Activated naive CD8-positive, alpha-beta T cell treated with anti-CD3 and anti-CD28 coated beads, Interleukin-2, amount 50 U/mL, for 24 hours (primary cell): ENCODE data around the gene NCEH1.
A peak's percentile ranks its signal among the peaks of the same experiment; 100 is the strongest.

Experiments used
- ATAC-seq: fragments of 150-1000 bp; cut with Tn5 transposase; one replicate; pipeline ENCODE4 v1.10.0; 2021
- DNase-seq: peaks from one replicate; pipeline ENCODE4 v3.0.0; 2021
- H3K27ac Mint-ChIP-seq: one replicate; pipeline ENCODE4 v1.8.0; 2021; ENCODE audit warnings: mild to moderate bottlenecking, mixed read lengths
- H3K27me3 Mint-ChIP-seq: one replicate; pipeline ENCODE4 v1.8.0; 2021; ENCODE audit warnings: mixed read lengths
- H3K36me3 Mint-ChIP-seq: one replicate; pipeline ENCODE4 v1.8.0; 2021; ENCODE audit warnings: low read depth, mixed read lengths
- H3K4me1 Mint-ChIP-seq: one replicate; pipeline ENCODE4 v1.8.0; 2021; ENCODE audit warnings: mixed read lengths
- H3K4me3 Mint-ChIP-seq: one replicate; pipeline ENCODE4 v1.8.0; 2021; ENCODE audit warnings: mild to moderate bottlenecking, moderate library complexity, mixed read lengths
- H3K9me3 Mint-ChIP-seq: one replicate; pipeline ENCODE4 v1.8.0; 2021; ENCODE audit warnings: mixed read lengths

NCEH1 gene

GRCh38 chr3:172653004-172653572 lies 57.8 kb downstream of the NCEH1 start:
- no peak overlapping the region for H3K4me3 Mint-ChIP-seq
- H3K27me3 Mint-ChIP-seq = no peaks in the 10 kb centered on the region
- no peaks in the 10 kb centered on the region for H3K36me3 Mint-ChIP-seq
- ATAC-seq (no peak), DNase-seq (no peak)
- H3K27ac Mint-ChIP-seq = no peak overlapping the region
- no peaks in the 10 kb centered on the region for H3K4me1 Mint-ChIP-seq
- H3K9me3 Mint-ChIP-seq = no peaks in the 10 kb centered on the region

GRCh38 chr3:172651936-172652625 lies 58.8 kb downstream of the NCEH1 start:
- H3K4me3 Mint-ChIP-seq = no peak overlapping the region
- no peaks in the 10 kb centered on the region for H3K4me1 Mint-ChIP-seq
- DNase-seq (no peak), ATAC-seq (no peak)
- H3K27me3 Mint-ChIP-seq = no peaks in the 10 kb centered on the region
- H3K27ac Mint-ChIP-seq = no peak overlapping the region
- no peaks in the 10 kb centered on the region for H3K36me3 Mint-ChIP-seq
- H3K9me3 Mint-ChIP-seq = no peaks in the 10 kb centered on the region

GRCh38 chr3:172649987-172650386 lies 60.9 kb downstream of the NCEH1 start:
- H3K9me3 Mint-ChIP-seq = no peaks in the 10 kb centered on the region
- no peaks in the 10 kb centered on the region for H3K27me3 Mint-ChIP-seq
- ATAC-seq = no peak
- no peak overlapping the region for H3K4me3 Mint-ChIP-seq
- DNase-seq = no peak
- no peaks in the 10 kb centered on the region for H3K4me1 Mint-ChIP-seq
- H3K36me3 Mint-ChIP-seq = no peaks in the 10 kb centered on the region
- H3K27ac Mint-ChIP-seq = no peak overlapping the region

- H3K36me3 Mint-ChIP-seq = no peaks in the 10 kb centered on the region
- no peak overlapping the region for H3K27ac Mint-ChIP-seq
- ATAC-seq (no peak), DNase-seq (no peak)
- no peaks in the 10 kb centered on the region for H3K9me3 Mint-ChIP-seq
- no peaks in the 10 kb centered on the region for H3K4me1 Mint-ChIP-seq
- H3K4me3 Mint-ChIP-seq = no peak overlapping the region
- H3K27me3 Mint-ChIP-seq = no peaks in the 10 kb centered on the region
These were observed 62.1 kb downstream of the NCEH1 start for GRCh38 chr3:172648747-172649146.

GRCh38 chr3:172647823-172648222 lies 63.0 kb downstream of the NCEH1 start:
- ATAC-seq (no peak), DNase-seq (no peak)
- Mint-ChIP-seq H3K4me1 (no peaks in the 10 kb centered on the region), H3K4me3 (no peak overlapping the region), H3K27me3 (no peaks in the 10 kb centered on the region), H3K36me3 (no peaks in the 10 kb centered on the region), H3K9me3 (no peaks in the 10 kb centered on the region), H3K27ac (no peak overlapping the region)

GRCh38 chr3:172647080-172647479 lies 63.8 kb downstream of the NCEH1 start:
- no peak overlapping the region for H3K4me3 Mint-ChIP-seq
- ATAC-seq (no peak), DNase-seq (no peak)
- H3K9me3 Mint-ChIP-seq = no peaks in the 10 kb centered on the region
- peaks cover 2% of the 10 kb centered on the region for H3K36me3 Mint-ChIP-seq
- no peaks in the 10 kb centered on the region for H3K27me3 Mint-ChIP-seq
- H3K4me1 Mint-ChIP-seq = no peaks in the 10 kb centered on the region
- no peak overlapping the region for H3K27ac Mint-ChIP-seq

GRCh38 chr3:172646439-172647015 lies 64.3 kb downstream of the NCEH1 start:
- DNase-seq = no peak
- Mint-ChIP-seq H3K4me3 (no peak overlapping the region), H3K9me3 (no peaks in the 10 kb centered on the region), H3K4me1 (no peaks in the 10 kb centered on the region), H3K27ac (no peak overlapping the region), H3K36me3 (peaks cover 5% of the 10 kb centered on the region), H3K27me3 (no peaks in the 10 kb centered on the region)
- ATAC-seq = no peak

GRCh38 chr3:172644258-172644657 lies 66.6 kb downstream of the NCEH1 start:
- no peaks in the 10 kb centered on the region for H3K9me3 Mint-ChIP-seq

GRCh38 chr3:172643506-172644179 lies 67.2 kb downstream of the NCEH1 start:
- H3K4me1 Mint-ChIP-seq = no peaks in the 10 kb centered on the region
- H3K9me3 Mint-ChIP-seq = no peaks in the 10 kb centered on the region
- no peak overlapping the region for H3K27ac Mint-ChIP-seq
- peaks cover 5% of the 10 kb centered on the region for H3K36me3 Mint-ChIP-seq
- H3K27me3 Mint-ChIP-seq = no peaks in the 10 kb centered on the region
- ATAC-seq (no peak), DNase-seq (no peak)
- no peak overlapping the region for H3K4me3 Mint-ChIP-seq

More at GRCh38 chr3:172644258-172644657, 66.6 kb downstream of the NCEH1 start:
- DNase-seq = no peak
- Mint-ChIP-seq H3K4me3 (no peak overlapping the region), H3K27me3 (no peaks in the 10 kb centered on the region), H3K27ac (no peak overlapping the region), H3K4me1 (no peaks in the 10 kb centered on the region), H3K36me3 (peaks cover 5% of the 10 kb centered on the region)
- ATAC-seq = no peak

GRCh38 chr3:172641291-172641690 lies 69.6 kb downstream of the NCEH1 start:
- Mint-ChIP-seq H3K36me3 (peaks cover 5% of the 10 kb centered on the region), H3K9me3 (no peaks in the 10 kb centered on the region), H3K27me3 (no peaks in the 10 kb centered on the region), H3K27ac (no peak overlapping the region), H3K4me1 (no peaks in the 10 kb centered on the region), H3K4me3 (no peak overlapping the region)
- no peak for DNase-seq
- no peak for ATAC-seq

- H3K27ac Mint-ChIP-seq = no peak overlapping the region
- no peak for ATAC-seq
- peaks cover 2% of the 10 kb centered on the region for H3K4me1 Mint-ChIP-seq
- no peak for DNase-seq
- no peaks in the 10 kb centered on the region for H3K9me3 Mint-ChIP-seq
- peaks cover 5% of the 10 kb centered on the region for H3K36me3 Mint-ChIP-seq
- no peak overlapping the region for H3K4me3 Mint-ChIP-seq
- H3K27me3 Mint-ChIP-seq = no peaks in the 10 kb centered on the region
These were observed 70.1 kb downstream of the NCEH1 start for GRCh38 chr3:172640751-172641150.

- H3K27ac Mint-ChIP-seq = no peak overlapping the region
- peaks cover 4% of the 10 kb centered on the region for H3K36me3 Mint-ChIP-seq
- no peaks in the 10 kb centered on the region for H3K27me3 Mint-ChIP-seq
- no peak overlapping the region for H3K4me3 Mint-ChIP-seq
- peaks cover 10% of the 10 kb centered on the region for H3K4me1 Mint-ChIP-seq
- no peak for DNase-seq
- peak; percentile 98 for ATAC-seq
- H3K9me3 Mint-ChIP-seq = no peaks in the 10 kb centered on the region
These were observed 75.3 kb downstream of the NCEH1 start for GRCh38 chr3:172635588-172635987.

GRCh38 chr3:172634948-172635347 lies 75.9 kb downstream of the NCEH1 start:
- H3K4me1 Mint-ChIP-seq = peaks cover 10% of the 10 kb centered on the region
- ATAC-seq = no peak
- no peak overlapping the region for H3K4me3 Mint-ChIP-seq
- DNase-seq = no peak
- H3K27me3 Mint-ChIP-seq = no peaks in the 10 kb centered on the region
- H3K36me3 Mint-ChIP-seq = peaks cover 4% of the 10 kb centered on the region
- no peak overlapping the region for H3K27ac Mint-ChIP-seq
- H3K9me3 Mint-ChIP-seq = no peaks in the 10 kb centered on the region

- DNase-seq (no peak), ATAC-seq (no peak)
- H3K27ac Mint-ChIP-seq = no peak overlapping the region
- peaks cover 4% of the 10 kb centered on the region for H3K4me1 Mint-ChIP-seq
- H3K27me3 Mint-ChIP-seq = no peaks in the 10 kb centered on the region
- H3K9me3 Mint-ChIP-seq = no peaks in the 10 kb centered on the region
- no peak overlapping the region for H3K4me3 Mint-ChIP-seq
- H3K36me3 Mint-ChIP-seq = peaks cover 6% of the 10 kb centered on the region
These were observed 80.6 kb downstream of the NCEH1 start for GRCh38 chr3:172630316-172630715.

GRCh38 chr3:172629470-172629869 lies 81.4 kb downstream of the NCEH1 start:
- H3K4me1 Mint-ChIP-seq = no peaks in the 10 kb centered on the region
- no peaks in the 10 kb centered on the region for H3K9me3 Mint-ChIP-seq
- H3K27me3 Mint-ChIP-seq = no peaks in the 10 kb centered on the region
- no peak overlapping the region for H3K4me3 Mint-ChIP-seq
- peaks cover 6% of the 10 kb centered on the region for H3K36me3 Mint-ChIP-seq
- DNase-seq = no peak
- no peak for ATAC-seq
- no peak overlapping the region for H3K27ac Mint-ChIP-seq
